A673 (cell line): ENCODE results near the gene ZFAND2B.
A peak's percentile ranks its signal among the peaks of the same experiment; 100 is the strongest.

ENCODE experiments used
- EZH2 ChIP-seq: fragments of 200-600 bp; sonication (generic); IDR thresholded peaks from 2 replicates; pipeline ENCODE4 v1.6.1; 2017; ENCODE audit warnings: borderline replicate concordance, low read depth, mild to moderate bottlenecking, mixed read lengths, antibody characterized with exemption, low read length; ENCODE audit not compliant: poor library complexity, severe bottlenecking
- TF ChIP-seq, protein P1 (sequence below): fragments of 300-800, 200-600 bp; sonication (generic); conservative IDR thresholded peaks from 2 replicates; pipeline ENCODE4 v1.5.1; 2017; ENCODE audit warnings: low read depth, mild to moderate bottlenecking, antibody characterized with exemption, low read length, moderate library complexity, mixed read lengths

- TF ChIP-seq, protein P1, sequence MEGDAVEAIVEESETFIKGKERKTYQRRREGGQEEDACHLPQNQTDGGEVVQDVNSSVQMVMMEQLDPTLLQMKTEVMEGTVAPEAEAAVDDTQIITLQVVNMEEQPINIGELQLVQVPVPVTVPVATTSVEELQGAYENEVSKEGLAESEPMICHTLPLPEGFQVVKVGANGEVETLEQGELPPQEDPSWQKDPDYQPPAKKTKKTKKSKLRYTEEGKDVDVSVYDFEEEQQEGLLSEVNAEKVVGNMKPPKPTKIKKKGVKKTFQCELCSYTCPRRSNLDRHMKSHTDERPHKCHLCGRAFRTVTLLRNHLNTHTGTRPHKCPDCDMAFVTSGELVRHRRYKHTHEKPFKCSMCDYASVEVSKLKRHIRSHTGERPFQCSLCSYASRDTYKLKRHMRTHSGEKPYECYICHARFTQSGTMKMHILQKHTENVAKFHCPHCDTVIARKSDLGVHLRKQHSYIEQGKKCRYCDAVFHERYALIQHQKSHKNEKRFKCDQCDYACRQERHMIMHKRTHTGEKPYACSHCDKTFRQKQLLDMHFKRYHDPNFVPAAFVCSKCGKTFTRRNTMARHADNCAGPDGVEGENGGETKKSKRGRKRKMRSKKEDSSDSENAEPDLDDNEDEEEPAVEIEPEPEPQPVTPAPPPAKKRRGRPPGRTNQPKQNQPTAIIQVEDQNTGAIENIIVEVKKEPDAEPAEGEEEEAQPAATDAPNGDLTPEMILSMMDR, result 0 out of 2 replicates have a peak, but pooled peaks have one; percentile 31
- TF ChIP-seq EZH2, result no peak
Measured at GRCh38 chr2:219177552-219178376, 28.8 kb upstream of the ZFAND2B start, which contains the start of gene RETREG2.
